Measurements from ENCODE around the gene PRAMEF11. TPM values are rescaled to one million over a fixed set of nuclear protein-coding genes. Genes with fewer than 3 reads are reported as not detected.
"Not testable (repeated sequence)": the region's sequence is repeated elsewhere in the genome, so short reads cannot be mapped to it uniquely, and the experiment has no call there.

The PRAMEF11 gene
- total and polyA plus RNA-seq, 2 experiments from 2014 or later, result not detected

DNA sequence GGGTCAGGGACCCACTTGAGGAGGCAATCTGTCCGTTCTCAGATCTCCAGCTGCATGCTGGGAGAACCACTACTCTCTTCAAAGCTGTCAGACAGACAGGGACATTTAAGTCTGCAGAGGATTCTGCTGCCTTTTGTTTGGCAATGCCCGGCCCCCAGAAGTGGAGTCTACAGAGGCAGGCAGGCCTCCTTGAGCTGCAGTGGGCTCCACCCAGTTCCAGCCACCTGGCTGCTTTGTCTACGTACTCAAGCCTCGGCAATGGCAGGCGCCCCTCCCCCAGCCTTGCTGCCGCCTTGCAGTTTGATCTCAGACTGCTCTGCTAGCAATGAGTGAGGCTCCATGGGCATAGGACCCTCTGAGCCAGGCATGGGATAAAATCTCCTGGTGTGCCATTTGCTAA lies 12.1 kb downstream of the PRAMEF11 start:
- not testable (repeated sequence) for H3K9me3 ChIP-seq (ENCODE audit: low read depth); H2AFZ ChIP-seq

DNA sequence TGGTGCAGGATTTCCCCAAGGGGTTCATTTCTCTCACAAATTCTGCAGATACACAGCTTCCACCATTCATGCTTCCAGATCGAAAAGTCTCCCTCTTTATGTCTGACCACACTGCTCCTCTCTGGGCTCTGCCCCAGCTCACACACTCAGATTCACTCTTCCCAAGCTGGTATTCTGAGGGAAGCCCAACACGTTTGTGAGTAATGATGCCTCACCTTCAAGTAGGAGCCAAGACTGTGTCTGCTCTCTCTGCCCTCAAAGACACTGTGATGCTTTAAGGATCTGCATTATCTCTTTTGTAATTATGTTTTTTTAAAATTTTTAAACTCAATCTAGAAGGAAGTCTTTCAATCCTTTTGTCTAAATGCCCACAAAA lies 19.8 kb downstream of the PRAMEF11 start:
- H3K27ac ChIP-seq, result peak overlapping the region; percentile 61
- in situ Hi-C loops (cut with MboI), result no loop called here
- H4K20me1 ChIP-seq (ENCODE audit: insufficient read depth), result no peaks in the 10 kb centered on the region
- 15 to 17% methylated on average over 2 of the region's 2 CpGs for WGBS, 2 experiments (ENCODE audit: low coverage in 1 of 2, low lambda C conversion rate in 2 of 2, missing lambda C conversion rate in 2 of 2)
- no peaks in the 10 kb centered on the region for H3K9me2 ChIP-seq (ENCODE audit: insufficient read depth)
- peaks cover 4% of the 10 kb centered on the region; the same call in 1 of the 2 replicates for H3F3A ChIP-seq (ENCODE audit: insufficient read depth)
- H3K27me3 ChIP-seq (replicated peaks; ENCODE audit: insufficient read depth), result no peaks in the 10 kb centered on the region
- no peaks in the 10 kb centered on the region for H3K79me2 ChIP-seq (ENCODE audit: insufficient read depth)
- peaks cover 13% of the 10 kb centered on the region for H3K4me1 ChIP-seq (ENCODE audit: insufficient read depth)
- no peaks in the 10 kb centered on the region for H3K9me3 ChIP-seq (ENCODE audit: low read depth)
- H3K4me2 ChIP-seq (ENCODE audit: unreplicated experiment), result peak overlapping the region; percentile 59
- H3K4me3 ChIP-seq, result peak overlapping the region; percentile 44
- peak; percentile 74 for DNase-seq
- no peak overlapping the region for H2AFZ ChIP-seq
- H3K36me3 ChIP-seq (ENCODE audit: low read depth), result no peaks in the 10 kb centered on the region
- H3K9ac ChIP-seq, result peak overlapping the region; percentile 43
- TF ChIP-seq EZH2 (IDR thresholded peaks at IDR 0.05; ENCODE audit: insufficient read depth, poor library complexity, severe bottlenecking) (no peak), EZH2phosphoT487 (IDR thresholded peaks at IDR 0.05; ENCODE audit: insufficient read depth, low read depth) (no peak)

More for the DNA sequence above, 12.1 kb downstream of the PRAMEF11 start:
- 19 to 29% methylated on average over 5 to 6 of the region's 6 CpGs for WGBS, 2 experiments (ENCODE audit: low coverage in 1 of 2, low lambda C conversion rate in 2 of 2, missing lambda C conversion rate in 2 of 2)
- H3K27me3 ChIP-seq (replicated peaks; ENCODE audit: insufficient read depth); H3K4me3 ChIP-seq; H3K79me2 ChIP-seq (ENCODE audit: insufficient read depth); H3K36me3 ChIP-seq (ENCODE audit: low read depth); H3K4me1 ChIP-seq (ENCODE audit: insufficient read depth); H3F3A ChIP-seq (ENCODE audit: insufficient read depth); in situ Hi-C loops (cut with MboI); H3K9me2 ChIP-seq (ENCODE audit: insufficient read depth); DNase-seq; H3K27ac ChIP-seq; H3K4me2 ChIP-seq (ENCODE audit: unreplicated experiment); H3K9ac ChIP-seq; H4K20me1 ChIP-seq (ENCODE audit: insufficient read depth): not testable (repeated sequence)

DNA sequence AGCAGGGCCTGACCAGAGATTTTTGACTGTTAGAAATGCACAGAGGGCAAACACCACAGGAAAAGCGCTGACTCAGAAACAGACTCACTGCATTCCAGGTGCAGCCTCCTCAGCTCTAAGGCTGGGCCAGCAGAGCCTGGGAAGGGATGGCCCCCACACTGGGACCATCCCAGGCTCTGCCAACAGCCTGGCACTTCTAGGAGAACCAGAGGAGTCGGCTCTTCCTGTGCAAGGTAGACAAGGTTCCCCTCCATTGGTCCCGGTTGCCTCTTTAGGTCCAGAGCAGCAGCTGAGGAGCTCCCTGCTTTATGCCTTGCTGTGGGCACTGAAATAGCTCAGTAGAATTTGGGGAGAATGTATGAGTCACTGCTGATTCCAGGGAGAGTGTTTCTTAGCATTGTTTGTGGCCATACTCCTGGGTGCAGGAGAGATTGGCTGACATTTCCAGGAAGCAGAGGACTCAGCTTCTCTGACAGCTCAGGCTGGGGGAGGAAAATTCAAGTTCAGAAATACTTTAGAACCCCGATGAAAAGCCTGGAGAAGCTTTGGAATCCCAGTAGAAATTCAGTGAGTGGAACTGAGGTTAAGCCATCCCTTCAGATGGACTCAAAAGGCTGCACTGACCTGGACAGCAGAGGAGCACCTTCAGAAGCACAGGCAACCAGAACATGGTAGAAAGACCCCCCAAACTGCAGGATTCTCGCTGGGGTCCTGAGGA lies 20.4 kb downstream of the PRAMEF11 start:
- peak; percentile 67 for DNase-seq
- no peaks in the 10 kb centered on the region for H3K79me2 ChIP-seq (ENCODE audit: insufficient read depth)

DNA sequence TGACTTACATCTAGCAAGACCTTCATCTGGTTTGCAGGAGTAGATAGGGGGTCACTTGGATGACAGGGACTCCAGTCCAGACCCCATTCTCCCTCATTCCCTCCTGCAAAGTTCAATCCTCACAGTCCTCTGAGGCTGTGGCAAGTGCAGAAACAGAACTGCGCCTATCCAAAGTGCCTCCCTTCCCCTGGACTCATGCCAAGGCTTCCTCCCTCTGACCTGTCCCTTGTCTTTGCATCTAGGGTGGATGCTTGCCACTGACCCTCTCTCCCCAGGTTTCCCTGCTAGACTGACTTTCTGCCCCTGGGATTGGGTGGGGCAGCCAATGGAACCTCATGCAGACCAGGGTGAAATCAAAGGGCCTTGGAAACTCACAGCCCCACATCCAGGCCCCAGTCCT lies 21.3 kb downstream of the PRAMEF11 start:
- no peaks in the 10 kb centered on the region for H4K20me1 ChIP-seq (ENCODE audit: insufficient read depth)
- peaks cover 4% of the 10 kb centered on the region; the same call in 1 of the 2 replicates for H3F3A ChIP-seq (ENCODE audit: insufficient read depth)
- H3K27ac ChIP-seq, result peak overlapping the region; percentile 61; the same call in 1 of the 2 replicates
- peak overlapping the region; percentile 14; the same call in 1 of the 2 replicates for H3K9ac ChIP-seq
- no peak for DNase-seq
- H3K9me3 ChIP-seq (ENCODE audit: low read depth), result no peaks in the 10 kb centered on the region
- TF ChIP-seq EZH2 (IDR thresholded peaks at IDR 0.05; ENCODE audit: insufficient read depth, poor library complexity, severe bottlenecking), result no peak
- no peak for TF ChIP-seq EZH2phosphoT487 (IDR thresholded peaks at IDR 0.05; ENCODE audit: insufficient read depth, low read depth)
- in situ Hi-C loops (cut with MboI), result no loop called here
- H2AFZ ChIP-seq, result peak overlapping the region; percentile 45; the same call in 1 of the 2 replicates
- H3K9me2 ChIP-seq (ENCODE audit: insufficient read depth), result no peaks in the 10 kb centered on the region
- no peaks in the 10 kb centered on the region for H3K79me2 ChIP-seq (ENCODE audit: insufficient read depth)
- H3K4me2 ChIP-seq (ENCODE audit: unreplicated experiment), result no peak overlapping the region
- WGBS, 2 experiments (ENCODE audit: low coverage in 1 of 2, low lambda C conversion rate in 2 of 2, missing lambda C conversion rate in 2 of 2), result 38 to 45% methylated on average over 1 of the region's 1 CpG
- no peaks in the 10 kb centered on the region for H3K27me3 ChIP-seq (replicated peaks; ENCODE audit: insufficient read depth)
- H3K36me3 ChIP-seq (ENCODE audit: low read depth), result no peaks in the 10 kb centered on the region
- no peak overlapping the region for H3K4me3 ChIP-seq
- peaks cover 13% of the 10 kb centered on the region for H3K4me1 ChIP-seq (ENCODE audit: insufficient read depth)

More for the DNA sequence above, 20.4 kb downstream of the PRAMEF11 start:
- Histone ChIP-seq H3K36me3 (ENCODE audit: low read depth) (no peaks in the 10 kb centered on the region), H3K4me3 (peak overlapping the region; percentile 44), H3K9me3 (ENCODE audit: low read depth) (no peaks in the 10 kb centered on the region), H3K4me1 (ENCODE audit: insufficient read depth) (peaks cover 13% of the 10 kb centered on the region), H3K4me2 (ENCODE audit: unreplicated experiment) (peak overlapping the region; percentile 59), H3K9me2 (ENCODE audit: insufficient read depth) (no peaks in the 10 kb centered on the region), H3K9ac (peak overlapping the region; percentile 43), H3F3A (ENCODE audit: insufficient read depth) (peaks cover 4% of the 10 kb centered on the region; the same call in 1 of the 2 replicates), H3K27ac (peak overlapping the region; percentile 61), H2AFZ (peak overlapping the region; percentile 45), H3K27me3 (replicated peaks; ENCODE audit: insufficient read depth) (no peaks in the 10 kb centered on the region), H4K20me1 (ENCODE audit: insufficient read depth) (no peaks in the 10 kb centered on the region)
- TF ChIP-seq EZH2 (IDR thresholded peaks at IDR 0.05; ENCODE audit: insufficient read depth, poor library complexity, severe bottlenecking), result no peak
- TF ChIP-seq EZH2phosphoT487 (IDR thresholded peaks at IDR 0.05; ENCODE audit: insufficient read depth, low read depth), result no peak
- in situ Hi-C loops (cut with MboI), result no loop called here
- WGBS, 2 experiments (ENCODE audit: low coverage in 1 of 2, low lambda C conversion rate in 2 of 2, missing lambda C conversion rate in 2 of 2), result 21 to 28% methylated on average over 5 of the region's 5 CpGs
